ENCODE data around the gene TWNK.

DNA sequence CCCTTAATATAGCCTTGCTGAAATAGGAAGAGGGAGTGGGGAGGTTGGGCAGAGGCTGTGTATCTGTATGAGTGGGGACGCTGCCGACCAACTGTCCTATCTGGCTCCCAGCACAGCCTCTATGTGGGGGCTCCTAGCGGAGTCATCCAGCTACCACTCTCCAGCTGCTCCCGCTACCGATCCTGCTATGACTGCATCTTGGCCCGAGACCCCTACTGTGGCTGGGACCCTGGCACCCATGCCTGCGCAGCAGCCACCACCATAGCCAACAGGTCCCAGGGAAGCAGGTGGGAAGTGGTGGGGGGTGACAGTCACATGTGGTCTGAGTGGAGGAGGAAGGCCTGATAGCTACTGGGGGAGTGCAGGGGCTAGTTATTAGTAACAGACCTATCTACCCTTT is 6.6 kb upstream of the TWNK start:
- TF ChIP-seq ZNF274 (IDR thresholded peaks at IDR 0.05; ENCODE audit: low read depth, low read length) (no peak), SUZ12 (IDR thresholded peaks at IDR 0.05; ENCODE audit: extremely low read depth, insufficient read depth, insufficient read length) (no peak), YY1 (IDR thresholded peaks at IDR 0.05; ENCODE audit: insufficient read depth, insufficient read length) (no peak)
